GM23338 (cell line): ENCODE data around the gene HDAC10. TPM values are rescaled to one million over a fixed set of nuclear protein-coding genes. Genes with fewer than 3 reads are reported as not detected.

Experiments
- ATAC-seq: fragments of 200-7000 bp; cut with Tn5 transposase; 3 replicates; pipeline ENCODE4 v1.9.1; 2020
- DNase-seq: peaks from one replicate; pipeline ENCODE4 v3.0.0-alpha.2; 2015; ENCODE audit warnings: low spot score
- H2AFZ ChIP-seq: fragments of 200-600 bp; sonication (generic); 2 replicates; pipeline ENCODE4 v1.8.0; 2016; ENCODE audit warnings: antibody characterized with exemption, mild to moderate bottlenecking, moderate library complexity
- H3F3A ChIP-seq: fragments of 200-600 bp; sonication (generic); replicated peaks from 2 replicates; pipeline ENCODE4 v1.8.0; 2017; ENCODE audit warnings: antibody characterized with exemption, mixed run types, low read depth
- H3K27ac ChIP-seq: fragments of 200-600 bp; sonication (generic); 2 replicates; pipeline ENCODE4 v1.6.1; 2016; ENCODE audit warnings: low read depth
- H3K27me3 ChIP-seq: fragments of 200-600 bp; sonication (generic); 2 replicates; pipeline ENCODE4 v1.8.0; 2016; ENCODE audit warnings: mild to moderate bottlenecking, mixed run types, moderate library complexity; ENCODE audit not compliant: insufficient read depth
- H3K36me3 ChIP-seq: fragments of 200-600 bp; sonication (generic); 2 replicates; pipeline ENCODE4 v1.8.0; 2016; ENCODE audit warnings: mild to moderate bottlenecking; ENCODE audit not compliant: insufficient read depth
- H3K4me1 ChIP-seq: fragments of 200-600 bp; sonication (generic); 2 replicates; pipeline ENCODE4 v1.8.0; 2016; ENCODE audit warnings: mild to moderate bottlenecking, moderate library complexity; ENCODE audit not compliant: insufficient read depth
- H3K4me2 ChIP-seq: fragments of 200-600 bp; sonication (generic); 2 replicates; pipeline ENCODE4 v1.7.1; 2017; ENCODE audit warnings: mixed run types
- H3K4me3 ChIP-seq: fragments of 200-600 bp; sonication (generic); 2 replicates; pipeline ENCODE4 v1.6.1; 2016; ENCODE audit warnings: mixed run types
- H3K79me2 ChIP-seq: fragments of 200-600 bp; sonication (generic); replicated peaks from 2 replicates; pipeline ENCODE4 v1.8.0; 2017; ENCODE audit warnings: mild to moderate bottlenecking; ENCODE audit not compliant: insufficient read depth
- H3K9me2 ChIP-seq: fragments of 200-600 bp; sonication (generic); 2 replicates; pipeline ENCODE4 v1.8.0; 2017; ENCODE audit not compliant: insufficient read depth
- H4K20me1 ChIP-seq: fragments of 200-600 bp; sonication (generic); replicated peaks from 2 replicates; pipeline ENCODE4 v1.8.0; 2017; ENCODE audit warnings: mild to moderate bottlenecking; ENCODE audit not compliant: insufficient read depth
- H3K27ac Mint-ChIP-seq: 2 replicates; pipeline ENCODE4 v1.8.0; 2020; ENCODE audit warnings: inconsistent platforms, mild to moderate bottlenecking, moderate library complexity, mixed read lengths
- H3K27me3 Mint-ChIP-seq: 3 replicates; pipeline ENCODE4 v1.8.0; 2022; ENCODE audit warnings: low read depth, mild to moderate bottlenecking, moderate library complexity, mixed read lengths, inconsistent platforms; ENCODE audit not compliant: insufficient read depth, poor library complexity
- H3K36me3 Mint-ChIP-seq: 3 replicates; pipeline ENCODE4 v1.8.0; 2021; ENCODE audit warnings: low read depth, mild to moderate bottlenecking, inconsistent platforms, moderate library complexity, mixed read lengths
- H3K4me1 Mint-ChIP-seq: 3 replicates; pipeline ENCODE4 v1.8.0; 2020; ENCODE audit warnings: mild to moderate bottlenecking, inconsistent platforms, mixed read lengths
- H3K4me3 Mint-ChIP-seq: 3 replicates; pipeline ENCODE4 v1.8.0; 2021; ENCODE audit warnings: moderate library complexity, mild to moderate bottlenecking, inconsistent platforms, mixed read lengths
- H3K9me3 Mint-ChIP-seq: 3 replicates; pipeline ENCODE4 v1.8.0; 2020; ENCODE audit warnings: moderate library complexity, mild to moderate bottlenecking, inconsistent platforms, mixed read lengths
- CREB1 ChIP-seq: fragments of 250-450 bp; sonication (Bioruptor Pico); IDR thresholded peaks from 2 replicates; pipeline ENCODE4 v1.5.0; 2020; ENCODE audit warnings: low read depth, mild to moderate bottlenecking, moderate library complexity
- EZH2 ChIP-seq: fragments of 200-600 bp; sonication (generic); IDR thresholded peaks from one replicate; pipeline ENCODE4 v1.8.0; 2017; ENCODE audit warnings: antibody characterized with exemption, mild to moderate bottlenecking, low read depth; ENCODE audit not compliant: unreplicated experiment
- EZH2phosphoT487 ChIP-seq: fragments of 200-600 bp; sonication (generic); IDR thresholded peaks from one replicate; pipeline ENCODE4 v1.8.1; 2018; ENCODE audit warnings: antibody characterized with exemption; ENCODE audit not compliant: unreplicated experiment
- JUNB ChIP-seq: IDR thresholded peaks from one replicate; pipeline ENCODE4 v1.6.1; 2016; ENCODE audit warnings: antibody characterized with exemption; ENCODE audit not compliant: unreplicated experiment
- NANOG ChIP-seq: IDR thresholded peaks from 2 replicates; pipeline ENCODE4 v1.6.1; 2016; ENCODE audit warnings: antibody characterized with exemption, borderline replicate concordance
- POLR2AphosphoS5 ChIP-seq: IDR thresholded peaks from 2 replicates; pipeline ENCODE4 v1.6.1; 2016; ENCODE audit warnings: antibody characterized with exemption, low read depth
- STAT1 ChIP-seq: IDR thresholded peaks from one replicate; pipeline ENCODE4 v1.6.1; 2016; ENCODE audit warnings: antibody characterized with exemption; ENCODE audit not compliant: unreplicated experiment
- ZNF114 ChIP-seq: fragments of 250-450 bp; sonication (Bioruptor Pico); IDR thresholded peaks from 2 replicates; pipeline ENCODE4 v1.5.0; 2020; ENCODE audit warnings: mild to moderate bottlenecking, moderate library complexity
- ZNF331 ChIP-seq: fragments of 250-450 bp; sonication (Bioruptor Pico); IDR thresholded peaks from 2 replicates; pipeline ENCODE4 v1.5.0; 2020; ENCODE audit warnings: low read depth, mild to moderate bottlenecking, moderate library complexity
- polyA plus RNA-seq: library from polyadenylated mRNA; unstranded; fragments of >200 nt; fragmentation: Nextera tagmentation; extraction: Ambion mirVana; gene quantifications from 2 replicates; pipeline ENCODE4 v1.2.1, GENCODE V29; 2016
- total RNA-seq: library from RNA; depleted of rRNA; stranded (reverse); fragments of >200 nt; shearing (Covaris generic); gene quantifications from 2 replicates; pipeline ENCODE4 v1.2.3, GENCODE V29; 2014
- TF ChIP-seq, protein P1 (sequence below): IDR thresholded peaks from 2 replicates; pipeline ENCODE4 v1.6.1; 2016; ENCODE audit warnings: antibody characterized with exemption
- TF ChIP-seq, protein P2 (sequence below): IDR thresholded peaks from one replicate; pipeline ENCODE4 v1.6.1; 2018; ENCODE audit warnings: antibody characterized with exemption; ENCODE audit not compliant: unreplicated experiment
- TF ChIP-seq, protein P3 (sequence below), 2 experiments: fragments of 200-600 bp in 1 of 2; sonication (generic) in 1 of 2; conservative IDR thresholded peaks; 2 replicates each; pipeline versions ENCODE4 v1.5.1 to v1.6.1; 2016 to 2017; ENCODE audit warnings: antibody characterized with exemption in 2 of 2, low read depth in 2 of 2, mild to moderate bottlenecking in 2 of 2, moderate library complexity in 1 of 2
- TF ChIP-seq, protein P4 (sequence below): fragments of 250-450 bp; sonication (Bioruptor Pico); IDR thresholded peaks from 2 replicates; pipeline ENCODE4 v1.5.0; 2020; ENCODE audit warnings: mild to moderate bottlenecking, moderate library complexity

HDAC10 gene
- total and polyA plus RNA-seq, 2 experiments from 2014 or later: 4.1 to 41.9 TPM

DNA sequence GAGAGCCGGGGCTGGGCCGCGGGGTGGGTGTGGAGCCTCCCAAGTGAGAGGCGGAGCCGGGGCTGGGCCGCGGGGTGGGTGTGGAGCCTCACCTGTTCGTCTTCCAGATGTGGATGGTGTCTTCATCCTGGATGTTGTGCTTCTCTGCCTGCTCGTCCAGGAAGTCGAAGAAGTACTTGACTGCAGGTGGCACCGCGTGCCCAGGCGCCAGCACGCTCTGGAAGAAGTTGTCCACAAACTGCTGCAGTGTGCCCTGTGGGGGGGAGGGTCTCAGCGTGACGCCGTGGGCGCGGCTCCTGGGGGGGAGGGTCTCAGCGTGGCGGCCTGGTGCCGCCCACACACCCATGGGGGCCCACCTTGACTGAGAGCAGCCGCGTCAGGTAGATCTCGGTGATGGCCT, 26.7 kb upstream of the HDAC10 start:
- H3K27ac ChIP-seq: no peak overlapping the region
- ATAC-seq: no peak
- H3K4me3 Mint-ChIP-seq: no peak overlapping the region
- H3K9me2 ChIP-seq: no peaks in the 10 kb centered on the region
- H3F3A ChIP-seq: no peaks in the 10 kb centered on the region
- H3K36me3 Mint-ChIP-seq: peaks cover 70% of the 10 kb centered on the region
- no peak overlapping the region for H3K27ac Mint-ChIP-seq
- H3K4me1 ChIP-seq: no peaks in the 10 kb centered on the region
- no peak overlapping the region for H3K4me3 ChIP-seq
- peaks cover 18% of the 10 kb centered on the region for H3K9me3 Mint-ChIP-seq
- no peak for TF ChIP-seq ZNF331 (CRISPR knock-in tag)
- TF ChIP-seq, protein P1, sequence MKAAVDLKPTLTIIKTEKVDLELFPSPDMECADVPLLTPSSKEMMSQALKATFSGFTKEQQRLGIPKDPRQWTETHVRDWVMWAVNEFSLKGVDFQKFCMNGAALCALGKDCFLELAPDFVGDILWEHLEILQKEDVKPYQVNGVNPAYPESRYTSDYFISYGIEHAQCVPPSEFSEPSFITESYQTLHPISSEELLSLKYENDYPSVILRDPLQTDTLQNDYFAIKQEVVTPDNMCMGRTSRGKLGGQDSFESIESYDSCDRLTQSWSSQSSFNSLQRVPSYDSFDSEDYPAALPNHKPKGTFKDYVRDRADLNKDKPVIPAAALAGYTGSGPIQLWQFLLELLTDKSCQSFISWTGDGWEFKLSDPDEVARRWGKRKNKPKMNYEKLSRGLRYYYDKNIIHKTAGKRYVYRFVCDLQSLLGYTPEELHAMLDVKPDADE: no peak
- TF ChIP-seq, protein P2, sequence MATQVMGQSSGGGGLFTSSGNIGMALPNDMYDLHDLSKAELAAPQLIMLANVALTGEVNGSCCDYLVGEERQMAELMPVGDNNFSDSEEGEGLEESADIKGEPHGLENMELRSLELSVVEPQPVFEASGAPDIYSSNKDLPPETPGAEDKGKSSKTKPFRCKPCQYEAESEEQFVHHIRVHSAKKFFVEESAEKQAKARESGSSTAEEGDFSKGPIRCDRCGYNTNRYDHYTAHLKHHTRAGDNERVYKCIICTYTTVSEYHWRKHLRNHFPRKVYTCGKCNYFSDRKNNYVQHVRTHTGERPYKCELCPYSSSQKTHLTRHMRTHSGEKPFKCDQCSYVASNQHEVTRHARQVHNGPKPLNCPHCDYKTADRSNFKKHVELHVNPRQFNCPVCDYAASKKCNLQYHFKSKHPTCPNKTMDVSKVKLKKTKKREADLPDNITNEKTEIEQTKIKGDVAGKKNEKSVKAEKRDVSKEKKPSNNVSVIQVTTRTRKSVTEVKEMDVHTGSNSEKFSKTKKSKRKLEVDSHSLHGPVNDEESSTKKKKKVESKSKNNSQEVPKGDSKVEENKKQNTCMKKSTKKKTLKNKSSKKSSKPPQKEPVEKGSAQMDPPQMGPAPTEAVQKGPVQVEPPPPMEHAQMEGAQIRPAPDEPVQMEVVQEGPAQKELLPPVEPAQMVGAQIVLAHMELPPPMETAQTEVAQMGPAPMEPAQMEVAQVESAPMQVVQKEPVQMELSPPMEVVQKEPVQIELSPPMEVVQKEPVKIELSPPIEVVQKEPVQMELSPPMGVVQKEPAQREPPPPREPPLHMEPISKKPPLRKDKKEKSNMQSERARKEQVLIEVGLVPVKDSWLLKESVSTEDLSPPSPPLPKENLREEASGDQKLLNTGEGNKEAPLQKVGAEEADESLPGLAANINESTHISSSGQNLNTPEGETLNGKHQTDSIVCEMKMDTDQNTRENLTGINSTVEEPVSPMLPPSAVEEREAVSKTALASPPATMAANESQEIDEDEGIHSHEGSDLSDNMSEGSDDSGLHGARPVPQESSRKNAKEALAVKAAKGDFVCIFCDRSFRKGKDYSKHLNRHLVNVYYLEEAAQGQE: no peak
- TF ChIP-seq EZH2: no peak
- no peak for TF ChIP-seq NANOG
- TF ChIP-seq, protein P3, sequence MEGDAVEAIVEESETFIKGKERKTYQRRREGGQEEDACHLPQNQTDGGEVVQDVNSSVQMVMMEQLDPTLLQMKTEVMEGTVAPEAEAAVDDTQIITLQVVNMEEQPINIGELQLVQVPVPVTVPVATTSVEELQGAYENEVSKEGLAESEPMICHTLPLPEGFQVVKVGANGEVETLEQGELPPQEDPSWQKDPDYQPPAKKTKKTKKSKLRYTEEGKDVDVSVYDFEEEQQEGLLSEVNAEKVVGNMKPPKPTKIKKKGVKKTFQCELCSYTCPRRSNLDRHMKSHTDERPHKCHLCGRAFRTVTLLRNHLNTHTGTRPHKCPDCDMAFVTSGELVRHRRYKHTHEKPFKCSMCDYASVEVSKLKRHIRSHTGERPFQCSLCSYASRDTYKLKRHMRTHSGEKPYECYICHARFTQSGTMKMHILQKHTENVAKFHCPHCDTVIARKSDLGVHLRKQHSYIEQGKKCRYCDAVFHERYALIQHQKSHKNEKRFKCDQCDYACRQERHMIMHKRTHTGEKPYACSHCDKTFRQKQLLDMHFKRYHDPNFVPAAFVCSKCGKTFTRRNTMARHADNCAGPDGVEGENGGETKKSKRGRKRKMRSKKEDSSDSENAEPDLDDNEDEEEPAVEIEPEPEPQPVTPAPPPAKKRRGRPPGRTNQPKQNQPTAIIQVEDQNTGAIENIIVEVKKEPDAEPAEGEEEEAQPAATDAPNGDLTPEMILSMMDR (conservative IDR thresholded peaks at IDR 0.05; ENCODE audit: low read depth in 2 of 2): no peak
- TF ChIP-seq, protein P4, sequence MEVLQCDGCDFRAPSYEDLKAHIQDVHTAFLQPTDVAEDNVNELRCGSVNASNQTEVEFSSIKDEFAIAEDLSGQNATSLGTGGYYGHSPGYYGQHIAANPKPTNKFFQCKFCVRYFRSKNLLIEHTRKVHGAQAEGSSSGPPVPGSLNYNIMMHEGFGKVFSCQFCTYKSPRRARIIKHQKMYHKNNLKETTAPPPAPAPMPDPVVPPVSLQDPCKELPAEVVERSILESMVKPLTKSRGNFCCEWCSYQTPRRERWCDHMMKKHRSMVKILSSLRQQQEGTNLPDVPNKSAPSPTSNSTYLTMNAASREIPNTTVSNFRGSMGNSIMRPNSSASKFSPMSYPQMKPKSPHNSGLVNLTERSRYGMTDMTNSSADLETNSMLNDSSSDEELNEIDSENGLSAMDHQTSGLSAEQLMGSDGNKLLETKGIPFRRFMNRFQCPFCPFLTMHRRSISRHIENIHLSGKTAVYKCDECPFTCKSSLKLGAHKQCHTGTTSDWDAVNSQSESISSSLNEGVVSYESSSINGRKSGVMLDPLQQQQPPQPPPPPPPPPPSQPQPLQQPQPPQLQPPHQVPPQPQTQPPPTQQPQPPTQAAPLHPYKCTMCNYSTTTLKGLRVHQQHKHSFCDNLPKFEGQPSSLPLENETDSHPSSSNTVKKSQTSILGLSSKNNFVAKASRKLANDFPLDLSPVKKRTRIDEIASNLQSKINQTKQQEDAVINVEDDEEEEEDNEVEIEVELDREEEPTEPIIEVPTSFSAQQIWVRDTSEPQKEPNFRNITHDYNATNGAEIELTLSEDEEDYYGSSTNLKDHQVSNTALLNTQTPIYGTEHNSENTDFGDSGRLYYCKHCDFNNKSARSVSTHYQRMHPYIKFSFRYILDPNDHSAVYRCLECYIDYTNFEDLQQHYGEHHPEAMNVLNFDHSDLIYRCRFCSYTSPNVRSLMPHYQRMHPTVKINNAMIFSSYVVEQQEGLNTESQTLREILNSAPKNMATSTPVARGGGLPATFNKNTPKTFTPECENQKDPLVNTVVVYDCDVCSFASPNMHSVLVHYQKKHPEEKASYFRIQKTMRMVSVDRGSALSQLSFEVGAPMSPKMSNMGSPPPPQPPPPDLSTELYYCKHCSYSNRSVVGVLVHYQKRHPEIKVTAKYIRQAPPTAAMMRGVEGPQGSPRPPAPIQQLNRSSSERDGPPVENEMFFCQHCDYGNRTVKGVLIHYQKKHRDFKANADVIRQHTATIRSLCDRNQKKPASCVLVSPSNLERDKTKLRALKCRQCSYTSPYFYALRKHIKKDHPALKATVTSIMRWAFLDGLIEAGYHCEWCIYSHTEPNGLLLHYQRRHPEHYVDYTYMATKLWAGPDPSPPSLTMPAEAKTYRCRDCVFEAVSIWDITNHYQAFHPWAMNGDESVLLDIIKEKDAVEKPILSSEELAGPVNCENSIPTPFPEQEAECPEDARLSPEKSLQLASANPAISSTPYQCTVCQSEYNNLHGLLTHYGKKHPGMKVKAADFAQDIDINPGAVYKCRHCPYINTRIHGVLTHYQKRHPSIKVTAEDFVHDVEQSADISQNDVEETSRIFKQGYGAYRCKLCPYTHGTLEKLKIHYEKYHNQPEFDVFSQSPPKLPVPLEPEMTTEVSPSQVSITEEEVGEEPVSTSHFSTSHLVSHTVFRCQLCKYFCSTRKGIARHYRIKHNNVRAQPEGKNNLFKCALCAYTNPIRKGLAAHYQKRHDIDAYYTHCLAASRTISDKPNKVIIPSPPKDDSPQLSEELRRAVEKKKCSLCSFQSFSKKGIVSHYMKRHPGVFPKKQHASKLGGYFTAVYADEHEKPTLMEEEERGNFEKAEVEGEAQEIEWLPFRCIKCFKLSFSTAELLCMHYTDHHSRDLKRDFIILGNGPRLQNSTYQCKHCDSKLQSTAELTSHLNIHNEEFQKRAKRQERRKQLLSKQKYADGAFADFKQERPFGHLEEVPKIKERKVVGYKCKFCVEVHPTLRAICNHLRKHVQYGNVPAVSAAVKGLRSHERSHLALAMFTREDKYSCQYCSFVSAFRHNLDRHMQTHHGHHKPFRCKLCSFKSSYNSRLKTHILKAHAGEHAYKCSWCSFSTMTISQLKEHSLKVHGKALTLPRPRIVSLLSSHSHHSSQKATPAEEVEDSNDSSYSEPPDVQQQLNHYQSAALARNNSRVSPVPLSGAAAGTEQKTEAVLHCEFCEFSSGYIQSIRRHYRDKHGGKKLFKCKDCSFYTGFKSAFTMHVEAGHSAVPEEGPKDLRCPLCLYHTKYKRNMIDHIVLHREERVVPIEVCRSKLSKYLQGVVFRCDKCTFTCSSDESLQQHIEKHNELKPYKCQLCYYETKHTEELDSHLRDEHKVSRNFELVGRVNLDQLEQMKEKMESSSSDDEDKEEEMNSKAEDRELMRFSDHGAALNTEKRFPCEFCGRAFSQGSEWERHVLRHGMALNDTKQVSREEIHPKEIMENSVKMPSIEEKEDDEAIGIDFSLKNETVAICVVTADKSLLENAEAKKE (CRISPR knock-in tag): no peak
- TF ChIP-seq POLR2AphosphoS5: no peak
- TF ChIP-seq CREB1 (CRISPR knock-in tag): no peak
- TF ChIP-seq ZNF114 (CRISPR knock-in tag): no peak
- no peak for TF ChIP-seq STAT1
- no peak for TF ChIP-seq EZH2phosphoT487
- no peak for TF ChIP-seq JUNB
- DNase-seq: no peak
- H3K4me1 Mint-ChIP-seq: no peaks in the 10 kb centered on the region
- H3K36me3 ChIP-seq: 0 out of 2 replicates have a peak, but pooled peaks cover 8% of the 10 kb centered on the region
- H2AFZ ChIP-seq: no peak overlapping the region
- peaks cover 10% of the 10 kb centered on the region for H3K27me3 Mint-ChIP-seq
- H3K27me3 ChIP-seq: peaks cover 2% of the 10 kb centered on the region; the same call in 1 of the 2 replicates
- no peaks in the 10 kb centered on the region for H3K79me2 ChIP-seq
- H4K20me1 ChIP-seq: no peaks in the 10 kb centered on the region
- H3K4me2 ChIP-seq: no peak overlapping the region
